AG09319 (cell line): ENCODE results near the gene ANK2.
"Not testable (repeated sequence)": the region's sequence is repeated elsewhere in the genome, so short reads cannot be mapped to it uniquely, and the experiment has no call there.

Experiments
- DNase-seq: peaks from one replicate; pipeline ENCODE4 v3.0.0-alpha.2; 2010; ENCODE audit warnings: low read depth; ENCODE audit errors: extremely low read depth
- CTCF ChIP-seq: IDR thresholded peaks from 2 replicates; pipeline ENCODE4 v1.5.1; 2011; ENCODE audit warnings: low read depth, mild to moderate bottlenecking, inconsistent platforms, low read length, moderate library complexity

The ANK2 gene

DNA sequence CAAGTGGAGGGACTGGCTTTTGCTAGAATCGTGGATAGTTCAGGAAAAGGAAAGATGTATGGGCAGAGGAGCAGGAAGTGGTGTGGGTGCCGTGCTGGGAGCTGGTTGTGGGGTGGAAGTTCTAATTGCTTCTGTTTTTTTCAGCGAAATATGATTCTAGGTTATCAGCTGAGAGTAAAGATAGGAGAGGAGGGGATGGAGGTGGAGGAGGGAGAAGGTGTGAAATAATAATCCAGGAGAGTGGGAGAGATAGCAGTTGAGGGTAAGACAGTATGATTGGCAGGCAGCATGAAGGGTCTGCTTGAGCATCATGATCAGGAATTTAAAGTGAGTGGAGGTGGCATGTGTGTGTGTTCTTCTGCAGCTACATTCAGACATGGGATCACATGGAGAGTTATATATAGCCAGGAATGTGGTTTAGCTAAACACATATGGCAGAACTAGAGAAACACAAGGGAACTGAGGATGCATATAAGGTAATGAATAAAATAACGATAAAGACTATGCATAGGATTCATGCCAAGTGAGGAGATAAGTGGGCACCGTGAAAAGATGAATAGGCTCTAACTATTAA lies 133.7 kb downstream of the ANK2 start:
- DNase-seq = no peak
- no peak for TF ChIP-seq CTCF

GRCh38 chr4:113186220-113186619 lies 136.8 kb downstream of the ANK2 start:
- not testable (repeated sequence) for DNase-seq

GRCh38 chr4:113186913-113187312 lies 137.5 kb downstream of the ANK2 start:
- DNase-seq = no peak

GRCh38 chr4:113187358-113187757 lies 137.9 kb downstream of the ANK2 start:
- TF ChIP-seq CTCF = no peak
- DNase-seq = no peak

More at GRCh38 chr4:113186913-113187312, 137.5 kb downstream of the ANK2 start:
- TF ChIP-seq CTCF = no peak

GRCh38 chr4:113189546-113189945 lies 140.1 kb downstream of the ANK2 start:
- TF ChIP-seq CTCF = no peak
- no peak for DNase-seq

DNA sequence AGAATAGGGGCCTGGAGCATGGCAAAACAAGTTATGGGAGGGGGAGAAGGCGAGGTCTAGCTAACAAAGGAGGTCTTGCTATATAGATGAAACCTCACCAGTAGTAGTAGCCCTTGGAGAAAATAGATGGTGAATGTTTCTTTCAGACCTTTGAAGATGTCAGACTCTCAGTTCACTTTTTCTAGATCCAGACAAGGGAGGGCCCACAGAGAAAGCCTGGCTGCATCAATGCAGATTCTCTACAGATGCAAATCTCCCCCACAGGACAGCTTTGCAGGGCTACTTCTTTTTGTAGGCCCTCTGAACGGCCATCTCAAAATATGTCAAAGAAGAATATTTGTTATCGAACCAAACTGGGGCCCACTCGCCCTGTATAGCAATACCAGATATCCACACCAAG lies 159.7 kb downstream of the ANK2 start:
- no peak for DNase-seq
- no peak for TF ChIP-seq CTCF

- TF ChIP-seq CTCF = no peak
- no peak for DNase-seq
These were observed 160.3 kb downstream of the ANK2 start for GRCh38 chr4:113209652-113210320.

DNA sequence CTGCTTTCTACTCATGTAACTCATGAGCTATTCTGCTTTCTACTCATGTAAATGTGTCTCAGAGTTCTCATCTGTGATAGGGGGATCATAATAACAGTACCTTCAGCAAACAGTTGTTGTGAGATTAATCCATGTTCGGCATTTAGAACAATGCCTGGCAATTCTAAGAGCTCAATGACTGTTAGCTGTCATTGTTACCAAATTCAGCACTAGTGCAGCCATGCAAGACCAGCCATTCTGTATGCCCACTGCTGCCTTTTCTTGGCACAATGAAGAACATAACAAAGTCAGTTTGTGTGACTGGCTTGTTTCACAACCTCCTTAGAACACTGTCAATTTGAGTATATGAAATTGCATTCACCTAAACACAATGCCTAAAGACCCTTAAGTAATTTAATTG lies 163.2 kb downstream of the ANK2 start:
- no peak for TF ChIP-seq CTCF
- DNase-seq = no peak
